Osteoblast (primary cell): ENCODE measurements around the gene ARHGAP4. TPM values are rescaled to one million over a fixed set of nuclear protein-coding genes. Genes with fewer than 3 reads are reported as not detected.

Source experiments
- DNase-seq: peaks from one replicate; pipeline ENCODE4 v3.0.0; 2011; ENCODE audit warnings: low spot score, mixed read lengths; ENCODE audit not compliant: insufficient read length; ENCODE audit errors: missing footprints
- H2AFZ ChIP-seq: 2 replicates; pipeline ENCODE4 v1.6.0; 2011; ENCODE audit warnings: mild to moderate bottlenecking, low read length
- H3K27ac ChIP-seq: 2 replicates; pipeline ENCODE4 v1.5.1; 2011; ENCODE audit warnings: mild to moderate bottlenecking, low read depth, low read length, moderate library complexity
- H3K27me3 ChIP-seq: 2 replicates; pipeline ENCODE4 v1.6.0; 2012; ENCODE audit warnings: mild to moderate bottlenecking, control low read depth, inconsistent platforms, low read length, moderate library complexity; ENCODE audit not compliant: insufficient read depth
- H3K36me3 ChIP-seq: 2 replicates; pipeline ENCODE4 v1.5.1; 2011; ENCODE audit warnings: mild to moderate bottlenecking, low read length, control low read depth, moderate library complexity; ENCODE audit not compliant: insufficient read depth
- H3K4me1 ChIP-seq: 2 replicates; pipeline ENCODE4 v1.5.1; 2011; ENCODE audit warnings: mild to moderate bottlenecking, low read length, control low read depth, moderate library complexity; ENCODE audit not compliant: insufficient read depth
- H3K4me2 ChIP-seq: 2 replicates; pipeline ENCODE4 v1.6.0; 2011; ENCODE audit warnings: mild to moderate bottlenecking, low read length; ENCODE audit not compliant: insufficient read depth
- H3K4me3 ChIP-seq: fragments of 200-600 bp; sonication (generic); 3 replicates; pipeline ENCODE4 v1.5.1; 2012; ENCODE audit warnings: mild to moderate bottlenecking, low read length, inconsistent platforms; ENCODE audit not compliant: insufficient read depth
- H3K79me2 ChIP-seq: 2 replicates; pipeline ENCODE4 v1.6.0; 2012; ENCODE audit warnings: mild to moderate bottlenecking, low read length, control low read depth, inconsistent platforms; ENCODE audit not compliant: insufficient read depth
- H3K9me3 ChIP-seq: 2 replicates; pipeline ENCODE4 v1.5.1; 2011; ENCODE audit warnings: low read depth, low read length, control low read depth
- H4K20me1 ChIP-seq: 2 replicates; pipeline ENCODE4 v1.6.0; 2012; ENCODE audit warnings: mild to moderate bottlenecking, low read length, control low read depth; ENCODE audit not compliant: insufficient read depth
- total RNA-seq: library from RNA; depleted of rRNA; stranded (reverse); fragments of >200 nt; gene quantifications from 2 replicates; pipeline ENCODE4 v1.2.3, GENCODE V29; 2012
- TF ChIP-seq, protein P1 (sequence below): IDR thresholded peaks from 2 replicates; pipeline ENCODE4 v1.5.1; 2011; ENCODE audit warnings: mild to moderate bottlenecking, low read depth, low read length, moderate library complexity; ENCODE audit errors: extremely low read depth

Gene ARHGAP4
- total RNA-seq, 1 donor = 1.4 TPM

DNA sequence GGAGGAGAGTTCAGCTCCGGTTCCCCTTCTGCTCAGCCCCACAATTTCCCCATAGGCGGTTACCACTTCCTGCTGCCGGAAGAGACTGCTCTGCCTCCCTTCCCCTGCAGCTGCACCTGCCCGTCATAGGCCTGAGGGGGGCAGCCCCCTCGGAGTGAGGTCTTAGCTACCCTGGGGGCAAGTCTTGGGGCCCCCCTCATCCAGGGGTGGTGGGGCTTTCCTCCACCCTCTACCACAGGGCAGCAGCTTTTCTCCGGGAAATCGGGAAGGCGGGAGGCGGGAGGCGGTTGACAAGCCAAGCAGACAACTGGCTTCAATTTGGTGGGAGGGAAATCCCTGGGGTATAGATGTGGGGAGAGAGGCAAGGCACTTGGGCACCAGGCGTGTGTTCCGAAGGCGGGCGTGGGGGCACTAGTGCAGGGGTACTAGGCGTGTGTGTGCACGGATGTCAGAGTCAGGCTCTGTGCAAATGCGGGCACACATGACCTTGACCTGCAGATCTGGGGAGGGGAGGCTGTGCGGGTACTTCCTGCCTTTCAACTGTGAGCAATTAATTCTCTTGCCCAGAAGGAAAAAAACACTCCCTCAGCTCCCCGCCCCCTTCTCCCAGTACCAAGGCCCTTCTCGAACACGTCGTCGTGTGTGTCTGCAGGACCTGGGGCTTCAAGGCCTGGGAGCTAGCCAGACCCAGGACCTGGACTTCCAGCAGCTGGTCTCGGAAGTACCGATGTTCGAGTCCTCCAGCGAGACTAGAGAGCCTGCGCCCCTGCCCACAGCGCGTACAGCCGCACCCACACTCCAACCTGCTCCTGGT is 1.0 kb upstream of the ARHGAP4 start:
- peaks cover 18% of the 10 kb centered on the region for H3K36me3 ChIP-seq
- peaks cover 13% of the 10 kb centered on the region for H3K79me2 ChIP-seq
- H3K4me2 ChIP-seq = peak overlapping the region; percentile 71
- H3K9me3 ChIP-seq = no peaks in the 10 kb centered on the region
- TF ChIP-seq, protein P1, sequence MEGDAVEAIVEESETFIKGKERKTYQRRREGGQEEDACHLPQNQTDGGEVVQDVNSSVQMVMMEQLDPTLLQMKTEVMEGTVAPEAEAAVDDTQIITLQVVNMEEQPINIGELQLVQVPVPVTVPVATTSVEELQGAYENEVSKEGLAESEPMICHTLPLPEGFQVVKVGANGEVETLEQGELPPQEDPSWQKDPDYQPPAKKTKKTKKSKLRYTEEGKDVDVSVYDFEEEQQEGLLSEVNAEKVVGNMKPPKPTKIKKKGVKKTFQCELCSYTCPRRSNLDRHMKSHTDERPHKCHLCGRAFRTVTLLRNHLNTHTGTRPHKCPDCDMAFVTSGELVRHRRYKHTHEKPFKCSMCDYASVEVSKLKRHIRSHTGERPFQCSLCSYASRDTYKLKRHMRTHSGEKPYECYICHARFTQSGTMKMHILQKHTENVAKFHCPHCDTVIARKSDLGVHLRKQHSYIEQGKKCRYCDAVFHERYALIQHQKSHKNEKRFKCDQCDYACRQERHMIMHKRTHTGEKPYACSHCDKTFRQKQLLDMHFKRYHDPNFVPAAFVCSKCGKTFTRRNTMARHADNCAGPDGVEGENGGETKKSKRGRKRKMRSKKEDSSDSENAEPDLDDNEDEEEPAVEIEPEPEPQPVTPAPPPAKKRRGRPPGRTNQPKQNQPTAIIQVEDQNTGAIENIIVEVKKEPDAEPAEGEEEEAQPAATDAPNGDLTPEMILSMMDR = no peak
- DNase-seq = peak; percentile 79
- peaks cover 6% of the 10 kb centered on the region for H3K27me3 ChIP-seq
- H2AFZ ChIP-seq = peak overlapping the region; percentile 61
- peak overlapping the region; percentile 76 for H3K4me3 ChIP-seq
- peak overlapping the region; percentile 78 for H3K27ac ChIP-seq
- H3K4me1 ChIP-seq = peaks cover 2% of the 10 kb centered on the region
- H4K20me1 ChIP-seq = peaks cover 25% of the 10 kb centered on the region

DNA sequence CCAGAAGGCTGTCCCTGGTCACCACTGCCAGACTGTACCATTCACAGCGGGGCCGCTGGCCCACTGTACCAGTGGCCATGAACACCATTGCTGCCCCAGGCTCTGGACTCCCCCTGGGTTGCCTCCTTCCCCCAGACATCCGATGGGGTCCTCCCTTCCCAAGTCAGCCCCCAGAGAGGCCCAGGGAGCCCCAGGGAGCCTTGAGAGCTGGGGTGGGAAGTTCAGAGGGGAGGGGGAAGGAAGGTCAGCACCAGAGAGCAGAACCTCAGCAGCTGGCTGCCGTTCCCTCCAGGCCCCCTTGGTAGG is 441 bp upstream of the ARHGAP4 start:
- peaks cover 6% of the 10 kb centered on the region for H3K27me3 ChIP-seq
- peaks cover 7% of the 10 kb centered on the region for H3K79me2 ChIP-seq
- H2AFZ ChIP-seq = no peak overlapping the region
- no peak overlapping the region for H3K27ac ChIP-seq
- DNase-seq = no peak
- peaks cover 2% of the 10 kb centered on the region for H3K4me1 ChIP-seq
- TF ChIP-seq, protein P1 = no peak
- no peak overlapping the region for H3K4me3 ChIP-seq
- H4K20me1 ChIP-seq = peaks cover 20% of the 10 kb centered on the region
- H3K9me3 ChIP-seq = no peaks in the 10 kb centered on the region
- peak overlapping the region; percentile 71 for H3K4me2 ChIP-seq
- peaks cover 13% of the 10 kb centered on the region for H3K36me3 ChIP-seq

DNA sequence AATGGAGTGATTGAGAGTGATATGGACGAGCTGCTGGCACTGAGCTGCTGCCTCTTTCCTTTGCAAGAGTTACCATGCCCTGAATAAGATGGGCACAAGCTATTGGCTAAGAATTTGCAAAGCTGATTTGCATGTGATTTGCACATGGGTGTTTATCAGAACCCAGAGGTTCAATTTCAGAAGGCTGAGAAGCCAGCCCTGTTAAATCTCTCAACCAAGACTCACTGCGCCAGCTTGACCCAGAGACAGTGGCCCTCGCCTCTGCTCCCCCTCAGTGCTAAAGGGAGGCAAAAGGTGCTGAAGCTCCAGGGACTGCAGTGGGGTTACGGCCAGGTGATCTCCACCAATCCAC is 701 bp downstream of the ARHGAP4 start:
- peaks cover 15% of the 10 kb centered on the region for H4K20me1 ChIP-seq
- no peak for DNase-seq
- no peak overlapping the region for H3K27ac ChIP-seq
- no peak overlapping the region for H3K4me3 ChIP-seq
- no peak overlapping the region for H2AFZ ChIP-seq
- peaks cover 2% of the 10 kb centered on the region for H3K4me1 ChIP-seq
- H3K4me2 ChIP-seq = no peak overlapping the region
- TF ChIP-seq, protein P1 = no peak
- no peaks in the 10 kb centered on the region for H3K9me3 ChIP-seq
- no peaks in the 10 kb centered on the region for H3K79me2 ChIP-seq
- peaks cover 5% of the 10 kb centered on the region for H3K36me3 ChIP-seq
- H3K27me3 ChIP-seq = peaks cover 12% of the 10 kb centered on the region

DNA sequence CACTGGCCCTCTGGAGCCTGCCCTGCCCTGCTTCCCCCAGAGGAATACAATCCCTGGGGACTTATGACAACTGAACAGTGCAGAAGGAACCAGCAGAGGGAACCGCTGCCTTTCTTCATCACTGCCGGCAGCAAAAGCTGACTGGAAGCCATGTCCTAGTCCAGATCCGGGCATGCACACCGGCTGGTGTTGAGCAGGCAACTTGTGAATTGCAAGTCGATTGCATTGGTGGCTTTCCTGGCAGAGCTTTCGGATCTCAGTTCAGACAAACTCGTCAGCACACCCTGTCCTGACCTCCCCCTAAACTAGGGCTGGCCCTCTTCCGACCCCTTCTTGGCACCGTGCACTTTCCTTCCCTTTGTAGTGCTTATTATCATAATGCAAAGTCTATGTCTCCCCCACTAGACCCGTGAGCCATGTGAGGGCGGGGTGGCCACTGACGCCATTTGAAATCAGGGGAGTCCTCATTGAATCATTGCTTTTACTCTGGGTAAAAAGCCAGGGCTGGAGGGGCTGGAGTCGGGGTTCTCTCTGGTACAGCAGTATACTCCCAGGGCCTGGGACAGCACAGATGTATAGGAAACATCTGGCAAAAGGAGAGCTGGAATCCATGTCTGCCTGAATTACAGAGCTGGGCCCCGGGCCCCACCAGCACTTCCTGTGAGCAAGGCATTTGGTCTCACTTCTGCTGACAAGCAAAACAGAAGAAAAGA is 1.8 kb downstream of the ARHGAP4 start:
- H4K20me1 ChIP-seq = peaks cover 8% of the 10 kb centered on the region
- no peak overlapping the region for H3K4me2 ChIP-seq
- no peak overlapping the region for H2AFZ ChIP-seq
- peaks cover 2% of the 10 kb centered on the region for H3K36me3 ChIP-seq
- H3K27ac ChIP-seq = no peak overlapping the region
- H3K27me3 ChIP-seq = peaks cover 12% of the 10 kb centered on the region
- H3K9me3 ChIP-seq = no peaks in the 10 kb centered on the region
- peaks cover 2% of the 10 kb centered on the region for H3K4me1 ChIP-seq
- no peaks in the 10 kb centered on the region for H3K79me2 ChIP-seq
- DNase-seq = no peak
- no peak overlapping the region for H3K4me3 ChIP-seq
- TF ChIP-seq, protein P1 = no peak
